HG03575 (cell line): ENCODE results near the gene CCDC50.

Source experiments
- ATAC-seq: cut with Tn5 transposase; IDR thresholded peaks from one replicate; pipeline ENCODE4 v1.9.1; 2021; ENCODE audit not compliant: unreplicated experiment, insufficient number of reproducible peaks, low FRiP score; ENCODE audit errors: extremely low read depth

CCDC50 gene

DNA sequence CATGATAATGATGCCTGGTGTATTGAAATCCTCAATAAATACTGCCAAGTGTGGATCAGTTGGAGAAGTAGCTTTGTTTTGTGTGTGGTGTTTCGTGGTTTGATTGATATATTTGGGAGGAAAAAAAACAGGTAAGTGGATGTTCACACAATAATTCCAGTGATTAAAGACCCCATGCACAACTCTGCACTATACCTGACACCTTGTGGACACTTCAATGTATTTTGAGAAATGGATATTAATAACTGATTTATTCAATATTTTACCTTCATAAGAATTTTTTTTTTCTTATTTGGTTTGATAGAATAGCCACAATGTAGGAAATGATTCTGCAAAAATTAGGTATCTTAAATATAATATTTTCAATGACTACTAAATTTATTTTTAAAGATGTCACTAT lies 69.4 kb downstream of the CCDC50 start:
- ATAC-seq, result no peak

DNA sequence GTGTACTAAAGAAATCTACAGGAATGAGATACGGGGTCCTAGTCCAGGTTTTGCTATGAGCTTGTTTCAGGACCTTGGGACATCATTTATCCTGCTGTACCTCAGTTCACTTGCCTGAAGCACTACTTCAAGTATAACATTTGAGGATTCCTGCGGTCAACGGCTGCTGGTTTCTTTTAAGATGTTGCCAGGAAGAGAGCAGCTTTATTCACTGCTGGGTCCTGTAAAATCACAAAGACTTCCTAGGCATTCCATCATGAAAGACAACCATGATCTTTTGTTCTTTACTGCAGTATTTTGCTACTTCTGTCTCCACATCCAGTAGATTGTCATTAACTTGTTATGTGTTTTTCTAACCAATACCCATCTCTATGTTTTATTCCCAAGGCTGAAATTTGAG lies 70.7 kb downstream of the CCDC50 start:
- no peak for ATAC-seq

DNA sequence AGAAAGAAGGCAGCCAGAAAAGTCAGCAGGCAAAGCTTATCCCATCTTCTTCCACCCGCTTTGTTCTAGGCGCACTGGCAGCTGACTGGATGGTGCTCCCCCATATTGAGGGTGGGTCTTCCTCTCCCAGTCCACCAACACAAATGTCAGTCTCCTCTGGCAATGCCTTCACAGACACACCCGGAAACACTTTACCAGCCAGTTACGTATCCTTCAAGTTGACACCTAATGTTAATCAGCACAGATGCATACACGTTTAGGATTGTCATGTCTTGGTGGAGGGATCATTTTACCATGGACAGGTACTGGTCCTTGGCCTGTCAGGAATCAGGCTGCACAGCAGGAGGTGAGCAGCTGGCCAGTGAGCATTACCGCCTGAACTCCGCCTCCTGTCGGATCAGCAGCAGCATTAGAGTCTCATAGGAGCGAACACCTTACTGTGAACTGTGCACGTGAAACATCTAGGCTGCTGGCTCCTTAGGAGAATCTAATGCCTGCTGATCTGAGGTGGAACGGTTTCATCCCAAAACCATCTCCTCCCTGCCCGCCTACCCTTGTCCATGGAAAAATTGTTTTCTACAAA lies 72.7 kb downstream of the CCDC50 start:
- no peak for ATAC-seq

DNA sequence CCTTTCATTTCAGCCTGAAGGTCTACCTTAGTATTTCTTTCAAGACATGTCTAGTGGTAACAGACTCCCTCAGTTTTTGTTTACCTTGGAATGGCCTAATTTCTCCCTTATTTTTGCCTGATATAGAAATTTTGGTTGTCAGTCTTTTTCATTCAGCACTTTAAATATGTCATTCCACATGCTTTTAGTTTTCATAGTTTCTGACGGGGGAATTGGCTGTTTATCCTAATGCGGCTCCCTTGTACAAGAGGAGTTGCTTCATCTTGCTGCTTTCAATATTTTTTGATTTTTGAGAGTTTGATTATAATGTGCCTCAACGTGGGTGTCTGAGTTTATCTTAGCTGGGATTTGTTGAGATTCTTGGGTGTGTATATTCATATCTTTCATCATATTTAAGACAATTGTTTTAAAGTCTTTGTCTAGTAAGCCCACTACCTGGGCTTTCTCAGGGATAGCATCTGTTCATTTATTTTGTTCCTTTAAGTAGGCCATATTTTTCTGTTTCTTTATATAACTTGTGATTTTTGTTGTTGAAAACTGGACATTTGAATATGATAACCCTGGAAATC lies 80.7 kb downstream of the CCDC50 start:
- no peak for ATAC-seq

DNA sequence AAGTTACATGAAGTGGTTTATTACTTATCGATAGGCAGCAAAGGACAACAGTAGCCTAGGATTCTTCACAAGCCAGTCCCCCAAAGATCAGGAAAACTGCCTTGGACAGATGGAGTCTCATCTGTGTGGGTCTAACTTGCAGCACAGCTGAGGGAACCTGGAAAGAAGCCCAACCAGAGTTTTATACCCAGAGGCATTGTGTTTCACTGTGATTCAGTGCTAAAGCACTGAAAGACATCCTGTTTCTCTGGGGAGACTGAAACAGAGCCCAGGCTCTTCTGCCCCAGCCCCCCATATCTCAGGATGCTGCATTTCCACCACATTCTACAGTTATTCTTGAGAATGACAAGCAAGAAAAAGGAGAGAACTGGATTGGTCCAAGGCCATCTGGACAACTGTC lies 83.6 kb downstream of the CCDC50 start:
- ATAC-seq, result no peak

DNA sequence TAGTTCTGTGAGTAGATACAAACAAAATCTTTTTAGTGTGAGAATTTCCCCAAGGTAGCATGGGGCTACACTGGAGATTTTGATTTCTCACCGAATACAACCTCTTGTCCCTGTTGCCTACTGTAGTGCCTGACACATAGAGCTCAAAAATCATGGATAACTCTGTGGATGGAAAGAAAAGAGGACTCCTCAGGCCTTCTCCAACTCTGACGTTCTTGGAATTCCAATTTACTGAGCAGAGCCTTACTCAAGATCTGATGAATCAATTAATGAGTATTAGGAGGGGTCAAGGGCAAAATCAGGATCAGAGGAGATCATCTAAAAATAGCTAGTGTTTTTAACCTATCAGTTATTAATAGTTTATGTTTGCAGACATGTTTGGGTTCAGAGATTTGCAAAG lies 85.1 kb downstream of the CCDC50 start:
- no peak for ATAC-seq

DNA sequence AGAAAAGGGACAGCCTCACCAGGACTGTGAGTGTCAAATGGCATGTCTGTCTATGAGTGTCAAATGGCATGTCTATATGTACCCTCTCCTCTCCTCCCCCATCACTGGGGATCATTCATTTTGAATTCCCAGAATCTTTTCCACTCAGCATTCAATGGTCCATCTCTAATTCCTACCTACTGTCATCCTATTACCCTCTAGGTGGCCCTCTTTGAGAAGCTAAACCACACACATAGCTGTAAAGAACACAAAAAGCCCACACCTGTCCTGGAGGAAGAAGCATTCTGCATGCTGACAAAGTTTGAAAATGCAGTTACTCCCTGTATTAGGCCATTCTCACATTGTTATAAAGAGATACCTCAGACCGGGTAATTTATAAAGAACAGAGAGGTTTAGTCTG lies 85.5 kb downstream of the CCDC50 start:
- no peak for ATAC-seq

DNA sequence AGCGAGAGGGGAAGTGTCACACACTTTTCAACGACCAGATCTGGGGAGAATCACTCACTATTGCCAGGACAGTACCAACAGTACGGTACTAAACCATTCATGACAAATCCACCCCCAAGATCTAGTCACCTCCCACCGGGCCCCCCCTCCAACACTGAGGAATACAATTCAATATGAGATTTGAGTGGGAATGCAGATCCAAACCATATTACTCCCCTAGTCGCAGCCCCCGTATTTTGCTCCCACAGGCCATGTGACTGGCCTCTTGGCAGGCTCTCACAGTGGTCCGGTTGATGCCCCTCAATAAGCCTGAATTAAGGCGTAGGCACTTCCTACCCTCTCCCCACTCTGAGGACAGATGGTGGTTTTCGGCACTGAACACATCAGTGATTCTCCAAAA lies 86.4 kb downstream of the CCDC50 start:
- ATAC-seq, result no peak

DNA sequence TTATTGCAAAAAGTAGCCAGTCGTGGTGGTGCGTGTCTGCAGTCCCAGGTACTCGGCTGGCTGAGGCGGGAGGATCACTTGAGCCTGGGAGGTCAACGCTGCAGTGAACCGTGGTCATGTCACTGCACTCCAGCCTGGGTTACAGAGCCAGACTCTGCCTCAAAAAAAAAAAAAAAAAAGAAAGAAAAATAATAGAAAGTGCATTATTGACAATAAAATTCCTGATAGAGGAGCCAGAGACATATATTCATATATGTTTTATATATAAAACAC lies 88.2 kb downstream of the CCDC50 start:
- no peak for ATAC-seq

DNA sequence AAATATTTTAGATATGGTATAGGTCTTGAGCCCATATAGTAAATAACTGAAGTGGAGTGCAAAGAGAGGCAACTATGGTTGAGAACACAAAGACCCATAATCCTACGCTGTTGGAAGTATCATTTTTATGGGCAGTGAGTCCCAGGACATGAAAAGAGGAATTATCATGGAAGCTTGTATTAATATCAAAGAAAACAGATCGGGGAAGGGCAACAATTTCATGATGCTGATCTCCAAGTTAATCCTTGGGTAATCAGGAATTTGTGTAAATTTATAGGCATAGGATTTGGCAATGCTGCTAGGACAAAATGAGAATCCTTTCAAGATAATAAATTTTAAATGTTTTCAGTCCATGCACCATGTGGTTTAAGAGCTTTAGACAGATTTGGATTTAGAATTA lies 91.6 kb downstream of the CCDC50 start:
- ATAC-seq, result no peak

DNA sequence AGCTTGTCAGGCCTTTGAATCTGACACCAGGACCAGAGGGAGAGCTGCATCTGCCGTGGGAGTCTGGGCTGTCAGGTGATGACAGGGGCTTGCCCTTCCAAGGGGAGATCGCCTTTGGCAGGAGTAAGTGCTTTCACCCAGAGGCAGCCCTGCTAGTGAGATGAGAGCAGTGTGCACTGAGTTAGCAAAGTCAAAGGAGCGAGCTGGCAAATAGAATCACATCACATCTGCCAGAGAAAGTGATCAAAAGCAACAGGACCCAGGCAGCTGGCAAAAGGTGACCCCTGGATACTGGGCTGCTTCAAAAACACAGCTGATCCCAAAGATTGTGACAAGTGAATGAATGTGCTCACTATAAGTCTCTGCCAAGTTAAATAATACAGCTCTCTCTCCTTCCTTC lies 95.7 kb downstream of the CCDC50 start:
- no peak for ATAC-seq

DNA sequence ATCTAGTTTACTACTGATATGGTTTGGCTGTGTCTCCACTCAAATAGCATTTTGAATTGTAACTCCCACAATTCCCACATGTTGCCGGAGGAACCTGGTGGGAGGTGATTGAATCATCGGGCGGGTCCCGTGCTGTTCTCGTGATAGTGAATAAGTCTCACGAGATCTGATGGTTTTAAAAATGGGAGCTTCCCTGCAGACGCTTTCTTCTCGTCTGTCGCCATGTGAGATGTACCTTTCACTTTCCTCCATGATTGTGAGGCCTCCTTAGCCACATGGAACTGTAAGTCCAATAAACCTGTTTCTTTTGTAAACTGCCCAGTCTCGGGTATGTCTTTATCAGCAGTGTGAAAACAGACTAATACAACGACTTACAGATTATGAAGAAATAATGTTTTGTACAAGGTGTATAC lies 96.1 kb downstream of the CCDC50 start:
- ATAC-seq, result no peak

DNA sequence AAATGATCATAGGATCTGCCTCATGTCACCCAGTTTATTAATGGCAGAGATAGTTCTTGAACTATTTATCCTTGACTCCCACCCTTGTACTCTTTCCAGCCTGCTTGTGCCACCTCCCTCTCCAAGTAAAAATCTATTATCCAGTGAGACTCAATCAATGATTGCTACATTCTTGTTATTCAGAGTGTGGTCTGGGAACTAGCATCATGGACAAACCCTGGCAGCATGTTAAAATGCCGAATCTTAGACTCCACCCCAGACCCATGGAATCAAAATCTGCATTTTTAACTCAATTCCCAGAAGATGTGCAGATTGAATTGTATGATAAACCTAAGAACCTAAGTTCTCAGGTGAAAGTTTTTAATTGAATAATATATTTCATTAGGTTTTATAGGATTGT lies 97.1 kb downstream of the CCDC50 start:
- no peak for ATAC-seq

DNA sequence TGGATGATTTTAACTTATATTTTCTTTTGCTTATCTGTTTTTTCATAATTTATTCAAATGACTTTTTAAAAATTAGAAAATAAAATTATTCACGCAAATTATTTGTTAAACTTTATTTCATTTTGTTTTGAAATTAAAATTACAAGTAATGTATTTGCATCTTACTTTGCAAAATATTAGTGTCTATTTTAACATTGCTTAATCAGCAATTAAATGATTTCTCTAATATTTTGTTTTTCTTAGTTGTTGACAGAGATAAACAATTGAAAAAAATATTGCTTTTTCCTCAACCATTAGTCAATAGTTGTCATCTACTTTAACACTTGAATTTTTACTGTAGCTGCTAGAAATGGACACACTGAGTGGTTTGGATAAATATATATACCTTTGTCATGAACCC lies 99.0 kb downstream of the CCDC50 start:
- no peak for ATAC-seq

DNA sequence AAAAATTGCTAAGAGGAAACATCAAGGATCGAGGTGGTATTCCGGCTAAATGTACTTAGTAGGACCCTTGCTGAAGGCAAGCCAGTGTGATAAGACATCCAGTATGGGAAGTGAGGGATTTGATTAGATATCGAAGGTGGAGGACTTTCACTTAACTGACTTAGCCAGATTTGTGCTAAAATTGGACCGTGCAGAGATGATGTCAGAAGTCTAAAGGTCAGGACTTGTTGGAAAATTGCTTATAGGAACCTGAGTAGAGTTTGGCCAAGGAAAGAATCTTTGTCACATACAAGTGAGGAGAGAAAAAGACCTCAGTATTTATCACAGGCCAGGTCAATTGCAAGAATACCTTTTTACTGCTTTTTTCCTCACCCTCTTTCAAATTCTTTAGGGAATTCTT lies 100.9 kb downstream of the CCDC50 start:
- no peak for ATAC-seq

DNA sequence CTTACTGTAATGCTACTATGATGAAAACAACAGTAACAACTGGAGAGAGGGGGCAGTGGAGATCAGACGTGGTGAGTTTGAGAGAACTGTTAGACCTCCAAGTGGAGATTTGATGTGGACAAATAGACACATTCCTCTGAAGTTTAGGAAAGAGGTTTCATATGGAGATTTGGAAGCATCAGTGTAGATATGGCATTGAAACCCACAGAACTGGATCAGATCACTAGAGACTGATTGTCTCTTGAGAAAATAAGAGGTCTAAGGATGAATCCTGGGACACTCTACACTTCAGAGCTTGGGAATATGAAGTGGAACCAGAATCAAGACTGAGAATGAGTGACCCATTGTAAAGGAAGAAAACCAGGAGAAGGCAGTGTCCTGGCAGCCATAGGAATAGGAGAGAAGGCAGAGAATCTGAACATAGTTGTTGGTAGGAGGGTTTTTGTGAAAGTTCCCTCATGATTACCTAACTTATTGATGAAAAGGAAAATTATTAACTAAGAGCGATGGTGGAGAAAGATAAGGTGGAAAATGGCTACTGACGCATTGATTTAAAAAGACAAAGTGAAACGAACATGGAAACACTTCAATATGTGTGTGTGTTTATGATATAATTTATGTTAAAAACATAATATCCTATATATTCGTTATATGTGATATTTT lies 102.1 kb downstream of the CCDC50 start:
- ATAC-seq, result no peak

DNA sequence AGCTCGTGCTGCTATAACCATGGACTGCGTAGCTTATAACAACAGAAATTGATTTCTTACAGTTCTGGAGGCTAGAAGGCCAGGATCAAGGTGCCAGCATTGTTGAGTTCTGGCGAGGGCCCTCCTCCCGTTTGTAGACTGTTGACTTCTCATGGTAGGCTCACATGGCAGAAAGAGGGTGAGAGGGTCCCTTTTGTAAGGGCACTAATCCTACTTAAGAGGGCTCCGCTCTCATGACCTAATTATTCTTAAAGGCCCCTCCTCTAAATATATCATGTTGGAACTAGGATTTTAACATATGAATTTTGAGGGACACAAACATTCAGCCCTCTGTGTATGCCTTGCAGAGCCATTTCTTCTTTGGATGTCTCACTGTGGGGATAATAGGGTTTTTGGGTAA lies 103.0 kb downstream of the CCDC50 start:
- no peak for ATAC-seq

DNA sequence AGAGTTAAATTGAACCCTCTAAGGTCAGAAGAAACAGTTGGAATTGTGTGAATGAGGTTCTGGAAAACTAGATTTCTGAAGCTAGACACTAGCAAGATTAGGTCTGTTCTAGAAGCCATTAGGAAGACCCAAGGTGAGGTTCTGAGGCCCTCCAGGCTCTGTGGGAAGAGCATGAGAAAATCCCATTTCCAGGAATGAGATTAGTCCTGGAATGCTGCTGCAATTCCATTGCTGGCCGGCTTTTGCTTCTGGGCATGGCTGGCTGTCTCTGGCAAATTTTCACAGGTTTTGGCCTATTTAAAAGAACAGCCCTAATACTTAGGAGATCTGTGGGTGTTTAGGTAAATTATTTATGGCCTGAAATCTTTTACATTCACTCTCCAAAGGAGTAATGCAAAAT lies 104.8 kb downstream of the CCDC50 start:
- ATAC-seq, result no peak

DNA sequence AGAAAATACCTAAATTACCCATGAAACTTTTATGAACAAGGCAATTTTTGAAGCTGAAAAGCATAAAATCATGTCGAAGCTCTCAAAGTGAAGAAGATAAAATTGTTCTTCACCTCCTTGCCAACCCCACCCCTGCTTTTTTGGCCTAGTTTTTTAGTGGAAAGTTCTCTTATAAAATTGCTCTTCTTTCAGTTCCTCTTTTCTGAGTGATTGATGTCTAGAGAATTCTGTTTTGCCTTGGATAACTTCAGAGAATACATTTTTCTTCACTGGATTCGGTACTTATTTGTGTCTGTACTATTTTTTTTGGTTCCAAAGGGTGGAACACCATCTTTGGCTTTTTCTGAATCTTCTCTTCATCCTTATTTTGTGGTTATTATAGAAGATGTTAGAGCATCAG lies 106.8 kb downstream of the CCDC50 start:
- no peak for ATAC-seq

DNA sequence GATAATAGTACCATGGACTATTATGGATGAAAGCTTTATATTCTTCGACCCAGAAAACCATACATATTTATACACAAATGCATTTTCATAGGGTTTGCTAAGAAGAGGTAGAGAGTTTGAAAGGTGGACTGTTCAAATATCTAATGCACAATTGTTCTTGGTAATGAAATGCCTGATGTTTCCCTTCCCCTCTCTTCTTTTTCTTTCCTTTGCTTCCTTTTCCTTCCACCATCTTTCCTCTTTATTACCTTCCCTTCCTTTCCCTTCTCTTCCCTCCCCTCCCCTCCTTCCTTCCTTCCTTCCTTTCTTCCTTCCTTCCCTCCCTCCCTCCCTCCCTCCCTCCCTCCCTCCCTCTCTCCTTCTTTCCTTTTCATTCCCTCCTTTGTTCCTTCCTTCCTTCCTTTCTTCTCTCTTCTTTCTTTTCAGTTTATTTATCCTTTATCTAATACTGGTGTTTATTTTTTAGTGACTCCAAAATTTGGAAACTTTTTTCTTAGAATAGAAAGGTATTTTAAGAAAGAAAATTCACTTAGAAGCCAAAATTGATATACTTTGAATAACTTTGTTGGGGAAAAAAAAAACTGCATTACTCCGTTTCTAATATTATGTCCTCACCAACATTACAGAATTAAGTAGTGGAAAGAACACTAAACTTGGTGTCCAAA lies 109.1 kb downstream of the CCDC50 start:
- no peak for ATAC-seq

DNA sequence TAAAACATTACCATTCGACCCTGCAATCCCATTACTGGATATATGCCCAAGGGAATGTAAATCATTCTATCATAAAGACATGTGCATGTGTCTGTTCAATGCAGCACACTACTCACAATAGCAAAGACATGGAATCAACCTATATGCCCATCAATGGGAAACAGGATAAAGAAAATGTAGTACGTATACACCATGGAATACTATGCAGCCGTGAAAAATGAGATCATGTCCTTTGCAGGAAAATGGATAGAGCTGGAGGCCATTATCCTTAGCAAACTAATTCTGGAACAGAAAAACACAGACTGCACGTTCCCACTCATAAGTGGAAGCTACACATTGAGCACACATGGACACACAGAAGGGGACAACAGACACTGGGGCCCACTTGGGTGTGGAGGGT lies 111.3 kb downstream of the CCDC50 start:
- ATAC-seq, result no peak
